GM13976 (cell line): ENCODE data around the gene ULK1.
"Not testable (repeated sequence)": the region's sequence is repeated elsewhere in the genome, so short reads cannot be mapped to it uniquely, and the experiment has no call there.

ENCODE experiments used
- DNase-seq: peaks from one replicate; pipeline ENCODE4 v3.0.0; 2012; ENCODE audit warnings: low spot score
- CTCF ChIP-seq: IDR thresholded peaks from 2 replicates; pipeline ENCODE4 v1.5.1; 2012; ENCODE audit warnings: borderline replicate concordance, mild to moderate bottlenecking; ENCODE audit not compliant: insufficient read depth; ENCODE audit errors: extremely low read depth, missing control alignments, control extremely low read depth
- in situ Hi-C: fragments of 300-500 bp; cut with MboI; formaldehyde crosslinking; loops from one replicate; pipeline ENCODE4 v1.12.0; 2022; ENCODE audit warnings: low sequenced_read_pairs, mixed read lengths, inconsistent platforms; ENCODE audit not compliant: unreplicated experiment

The ULK1 gene

GRCh38 chr12:131959116-131959515, 64.7 kb downstream of the ULK1 start:
- TF ChIP-seq CTCF: no peak
- no peak for DNase-seq
- in situ Hi-C loops: no loop called here

- no peak for TF ChIP-seq CTCF
- no peak for DNase-seq
- in situ Hi-C loops: no loop called here
Observed at GRCh38 chr12:131959641-131960589, 65.5 kb downstream of the ULK1 start.

- in situ Hi-C loops, DNase-seq: not testable (repeated sequence)
Observed at GRCh38 chr12:131960590-131961325, 66.3 kb downstream of the ULK1 start.

- DNase-seq: not testable (repeated sequence)
Observed at GRCh38 chr12:131961328-131961727, 66.9 kb downstream of the ULK1 start.

GRCh38 chr12:131962069-131962468, 67.6 kb downstream of the ULK1 start:
- in situ Hi-C loops: no loop called here
- no peak for DNase-seq
- TF ChIP-seq CTCF: no peak

More at GRCh38 chr12:131961328-131961727, 66.9 kb downstream of the ULK1 start:
- in situ Hi-C loops: not testable (repeated sequence)

GRCh38 chr12:131963381-131963780, 69.0 kb downstream of the ULK1 start:
- no peak for DNase-seq
- no peak for TF ChIP-seq CTCF
- in situ Hi-C loops: no loop called here

GRCh38 chr12:131965073-131965472, 70.7 kb downstream of the ULK1 start:
- no peak for TF ChIP-seq CTCF
- no peak for DNase-seq
- in situ Hi-C loops: no loop called here
